ENCODE results near the gene CFAP57.

The CFAP57 gene

DNA sequence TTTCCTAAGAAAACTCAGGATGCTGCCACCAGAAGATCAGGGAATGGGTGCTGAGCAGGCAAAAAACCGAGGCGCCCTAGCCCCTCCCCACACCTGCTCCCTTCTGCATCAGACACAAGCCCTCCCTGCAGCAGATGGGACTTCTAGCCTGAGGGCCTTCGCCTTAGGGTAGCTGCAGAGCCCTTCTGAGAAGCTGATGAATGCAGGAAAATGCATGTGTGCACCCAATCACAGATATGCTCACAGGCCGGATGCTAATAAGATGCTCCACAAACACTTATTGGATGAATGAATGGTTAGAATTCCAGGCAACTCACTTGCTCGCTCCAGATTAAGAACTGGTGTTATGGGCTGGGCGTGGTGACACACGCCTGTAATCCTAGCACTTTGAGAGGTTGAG is 120.1 kb downstream of the CFAP57 start:
- TF ChIP-seq, protein P1, sequence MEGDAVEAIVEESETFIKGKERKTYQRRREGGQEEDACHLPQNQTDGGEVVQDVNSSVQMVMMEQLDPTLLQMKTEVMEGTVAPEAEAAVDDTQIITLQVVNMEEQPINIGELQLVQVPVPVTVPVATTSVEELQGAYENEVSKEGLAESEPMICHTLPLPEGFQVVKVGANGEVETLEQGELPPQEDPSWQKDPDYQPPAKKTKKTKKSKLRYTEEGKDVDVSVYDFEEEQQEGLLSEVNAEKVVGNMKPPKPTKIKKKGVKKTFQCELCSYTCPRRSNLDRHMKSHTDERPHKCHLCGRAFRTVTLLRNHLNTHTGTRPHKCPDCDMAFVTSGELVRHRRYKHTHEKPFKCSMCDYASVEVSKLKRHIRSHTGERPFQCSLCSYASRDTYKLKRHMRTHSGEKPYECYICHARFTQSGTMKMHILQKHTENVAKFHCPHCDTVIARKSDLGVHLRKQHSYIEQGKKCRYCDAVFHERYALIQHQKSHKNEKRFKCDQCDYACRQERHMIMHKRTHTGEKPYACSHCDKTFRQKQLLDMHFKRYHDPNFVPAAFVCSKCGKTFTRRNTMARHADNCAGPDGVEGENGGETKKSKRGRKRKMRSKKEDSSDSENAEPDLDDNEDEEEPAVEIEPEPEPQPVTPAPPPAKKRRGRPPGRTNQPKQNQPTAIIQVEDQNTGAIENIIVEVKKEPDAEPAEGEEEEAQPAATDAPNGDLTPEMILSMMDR (IDR thresholded peaks at IDR 0.05; ENCODE audit: low read depth, low read length), result no peak

GRCh38 chr1:43292679-43293078 is 120.5 kb downstream of the CFAP57 start:
- H3K4me3 ChIP-seq (ENCODE audit: low read depth, low read length), result no peak overlapping the region
- TF ChIP-seq, protein P1 (IDR thresholded peaks at IDR 0.05; ENCODE audit: low read depth, low read length), result no peak

More for the DNA sequence above, 120.1 kb downstream of the CFAP57 start:
- no peak overlapping the region for H3K4me3 ChIP-seq (ENCODE audit: low read depth, low read length)

DNA sequence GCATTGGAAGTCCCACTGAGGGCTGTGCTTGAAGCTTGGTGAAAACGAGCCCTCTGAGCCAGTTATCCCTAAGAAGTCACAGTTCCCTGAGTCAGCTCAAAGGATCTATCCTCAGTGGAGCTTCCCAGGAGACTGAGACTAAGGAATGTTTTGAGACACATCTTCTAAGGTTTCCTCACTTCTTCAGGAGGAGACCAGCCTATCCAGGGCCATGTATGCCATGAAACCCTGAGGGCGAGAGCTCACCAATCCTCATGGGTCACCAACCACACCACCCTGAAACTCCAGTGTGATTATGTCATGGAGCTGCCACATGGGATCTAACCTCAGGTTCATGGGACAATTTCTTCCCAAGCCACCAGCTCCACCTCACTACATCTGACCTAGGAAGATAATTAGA is 121.0 kb downstream of the CFAP57 start:
- TF ChIP-seq, protein P1 (IDR thresholded peaks at IDR 0.05; ENCODE audit: low read depth, low read length), result no peak
- H3K4me3 ChIP-seq (ENCODE audit: low read depth, low read length), result no peak overlapping the region

DNA sequence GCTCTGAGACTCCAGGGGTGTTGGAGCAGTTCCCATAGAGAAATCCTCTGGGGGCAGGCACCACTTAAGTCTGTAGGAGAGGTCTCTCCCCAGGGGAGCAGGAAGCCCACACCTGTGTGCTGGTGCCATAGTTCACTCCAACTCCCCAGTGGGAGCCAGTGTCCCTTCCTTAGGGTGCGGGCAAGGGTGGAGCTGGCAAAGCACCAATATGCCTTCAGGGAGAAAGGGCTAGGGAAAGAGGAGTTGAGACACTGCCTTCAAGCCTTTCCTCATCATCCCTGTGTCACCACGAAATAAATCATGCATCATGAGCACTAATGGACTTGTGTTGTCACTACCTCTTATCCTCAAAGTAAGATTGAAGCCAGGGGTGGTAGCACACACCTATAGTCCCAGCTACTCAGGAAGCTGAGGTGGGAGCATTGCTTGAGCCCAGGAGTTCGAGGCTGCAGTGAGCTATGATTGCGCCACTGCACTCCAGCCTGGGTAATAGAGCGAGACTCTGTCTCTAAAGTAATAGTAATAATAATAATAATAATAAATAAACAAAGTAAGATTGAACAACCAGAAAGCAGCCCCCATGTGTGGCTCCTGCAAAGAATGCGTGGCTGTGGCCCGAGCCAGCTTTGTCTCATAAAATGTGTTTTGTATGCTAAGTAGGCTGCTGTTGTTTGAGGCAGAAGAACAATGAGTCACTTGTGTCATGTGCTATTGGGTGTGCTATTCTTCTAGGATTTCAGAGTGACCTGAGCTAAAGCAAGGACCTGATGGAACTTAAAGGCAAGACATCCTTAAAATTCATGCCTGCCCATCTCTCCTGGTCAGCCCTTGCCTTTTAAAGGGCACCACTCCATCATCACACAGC is 122.0 kb downstream of the CFAP57 start:
- H3K4me3 ChIP-seq (ENCODE audit: low read depth, low read length), result no peak overlapping the region
- TF ChIP-seq, protein P1 (IDR thresholded peaks at IDR 0.05; ENCODE audit: low read depth, low read length), result no peak

DNA sequence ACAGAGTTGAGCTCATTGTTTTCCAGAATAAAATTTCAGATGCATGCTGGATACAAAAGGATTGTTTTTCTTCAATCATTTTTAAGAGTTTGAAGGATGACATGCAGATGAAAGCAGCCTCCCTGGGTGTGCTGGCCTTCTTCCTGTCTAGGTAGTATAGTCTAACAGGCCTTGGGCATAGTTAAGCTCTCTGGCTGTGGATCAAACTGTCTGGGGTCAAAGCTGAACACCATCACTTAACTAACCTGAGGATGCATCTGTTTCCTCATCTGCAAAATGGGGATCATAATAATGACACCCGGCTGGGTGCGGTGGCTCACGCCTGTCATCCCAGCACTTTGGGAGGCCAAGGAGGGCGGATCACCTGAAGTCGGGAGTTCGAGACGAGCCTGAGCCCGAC is 122.6 kb downstream of the CFAP57 start:
- no peak overlapping the region for H3K4me3 ChIP-seq (ENCODE audit: low read depth, low read length)
- TF ChIP-seq, protein P1 (IDR thresholded peaks at IDR 0.05; ENCODE audit: low read depth, low read length), result no peak

GRCh38 chr1:43296207-43296606 is 124.1 kb downstream of the CFAP57 start:
- H3K4me3 ChIP-seq (ENCODE audit: low read depth, low read length), result no peak overlapping the region

GRCh38 chr1:43298055-43298454 is 125.9 kb downstream of the CFAP57 start:
- H3K4me3 ChIP-seq (ENCODE audit: low read depth, low read length), result no peak overlapping the region
- TF ChIP-seq, protein P1 (IDR thresholded peaks at IDR 0.05; ENCODE audit: low read depth, low read length), result no peak

More at GRCh38 chr1:43296207-43296606, 124.1 kb downstream of the CFAP57 start:
- TF ChIP-seq, protein P1 (IDR thresholded peaks at IDR 0.05; ENCODE audit: low read depth, low read length), result no peak
